GM18858 (cell line): ENCODE measurements around the gene HLA-DRA.
"Not testable (repeated sequence)": the region's sequence is repeated elsewhere in the genome, so short reads cannot be mapped to it uniquely, and the experiment has no call there.

Source experiments
- ATAC-seq: cut with Tn5 transposase; IDR thresholded peaks from one replicate; pipeline ENCODE4 v1.9.1; 2021; ENCODE audit not compliant: unreplicated experiment

HLA-DRA gene

GRCh38 chr6:32430179-32430578 is 9.5 kb upstream of the HLA-DRA start:
- no peak for ATAC-seq

GRCh38 chr6:32431142-32431541 is 8.5 kb upstream of the HLA-DRA start:
- no peak for ATAC-seq

- ATAC-seq = no peak
Measured at GRCh38 chr6:32432050-32432450, 7.6 kb upstream of the HLA-DRA start.

GRCh38 chr6:32433950-32434349 is 5.7 kb upstream of the HLA-DRA start:
- ATAC-seq = not testable (repeated sequence)

- ATAC-seq = no peak
Measured at GRCh38 chr6:32436186-32436585, 3.5 kb upstream of the HLA-DRA start.

GRCh38 chr6:32436995-32437836 is 2.5 kb upstream of the HLA-DRA start:
- ATAC-seq = peak; percentile 64

- ATAC-seq = no peak
Measured at GRCh38 chr6:32439139-32439538, 548 bp upstream of the HLA-DRA start.

- no peak for ATAC-seq
Measured at GRCh38 chr6:32442243-32442667, 2.6 kb downstream of the HLA-DRA start.

GRCh38 chr6:32442977-32443552 is 3.4 kb downstream of the HLA-DRA start:
- ATAC-seq = no peak

- no peak for ATAC-seq
Measured at GRCh38 chr6:32444433-32444832, 4.7 kb downstream of the HLA-DRA start.

GRCh38 chr6:32445321-32445854 is 5.7 kb downstream of the HLA-DRA start:
- ATAC-seq = no peak

GRCh38 chr6:32447932-32448331 is 8.2 kb downstream of the HLA-DRA start:
- ATAC-seq = no peak

- no peak for ATAC-seq
Measured at GRCh38 chr6:32449088-32449736, 9.5 kb downstream of the HLA-DRA start.

- ATAC-seq = no peak
Measured at GRCh38 chr6:32457054-32457453, 17.4 kb downstream of the HLA-DRA start.

GRCh38 chr6:32459781-32460424 is 20.2 kb downstream of the HLA-DRA start:
- no peak for ATAC-seq

- ATAC-seq = no peak
Measured at GRCh38 chr6:32460528-32460927, 20.8 kb downstream of the HLA-DRA start.

GRCh38 chr6:32461493-32461892 is 21.8 kb downstream of the HLA-DRA start:
- no peak for ATAC-seq

- ATAC-seq = no peak
Measured at GRCh38 chr6:32462609-32463008, 22.9 kb downstream of the HLA-DRA start.

- ATAC-seq = not testable (repeated sequence)
Measured at GRCh38 chr6:32467743-32468503, 28.2 kb downstream of the HLA-DRA start.

GRCh38 chr6:32472781-32473375 is 33.2 kb downstream of the HLA-DRA start:
- no peak for ATAC-seq
